Caco-2 (cell line): ENCODE measurements around the gene CHCHD6. TPM values are rescaled to one million over a fixed set of nuclear protein-coding genes. Genes with fewer than 3 reads are reported as not detected.

Experiments
- BruUV-seq: library from RNA; stranded (reverse); fragments of 400-500 nt; replicated peaks from 2 replicates; lab custom pipeline; 2021; lab: Mats Ljungman, UMichigan
- CTCF ChIA-PET: fragments of 300-600 bp; sonication (Branson Sonifier 250); formaldehyde crosslinking; loops from one replicate; lab custom pipeline; 2022; ENCODE audit warnings: antibody characterized with exemption; lab: Charles Lee
- POLR2A ChIA-PET: fragments of 300-600 bp; sonication (Branson Sonifier 250); formaldehyde crosslinking; loops from one replicate; lab custom pipeline; 2022; ENCODE audit warnings: antibody characterized with exemption; lab: Charles Lee
- DNase-seq, 2 experiments: peaks; one replicate each; pipeline versions ENCODE4 v3.0.0 to v3.0.0-alpha.2; 2020 to 2022
- H3K27me3 ChIP-seq: replicated peaks from 2 replicates; pipeline ENCODE4 v1.6.0; 2011; ENCODE audit warnings: low read length; ENCODE audit not compliant: control insufficient read depth, insufficient read depth
- H3K36me3 ChIP-seq: 2 replicates; pipeline ENCODE4 v1.5.1; 2011; ENCODE audit warnings: low read length; ENCODE audit not compliant: control insufficient read depth, insufficient read depth
- H3K4me1 ChIP-seq: fragments of 250-450 bp; sonication (Bioruptor Pico); 2 replicates; pipeline ENCODE4 v1.5.1; 2020; ENCODE audit warnings: mild to moderate bottlenecking
- H3K4me3 ChIP-seq: 2 replicates; pipeline ENCODE4 v1.5.1; 2011; ENCODE audit warnings: low read depth, mild to moderate bottlenecking, control low read depth, low read length
- H3K9me3 ChIP-seq: fragments of 250-450 bp; sonication (Bioruptor Pico); 2 replicates; pipeline ENCODE4 v1.5.1; 2020; ENCODE audit warnings: mild to moderate bottlenecking, moderate library complexity
- H3K27ac Mint-ChIP-seq: one replicate; pipeline ENCODE4 v1.8.0; 2022; ENCODE audit warnings: mixed read lengths; ENCODE audit not compliant: unreplicated experiment
- H3K27me3 Mint-ChIP-seq: one replicate; pipeline ENCODE4 v1.8.0; 2022; ENCODE audit warnings: mixed read lengths; ENCODE audit not compliant: insufficient read depth, unreplicated experiment
- H3K36me3 Mint-ChIP-seq: one replicate; pipeline ENCODE4 v1.8.0; 2022; ENCODE audit warnings: mild to moderate bottlenecking, mixed read lengths; ENCODE audit not compliant: insufficient read depth, unreplicated experiment
- H3K4me1 Mint-ChIP-seq: one replicate; pipeline ENCODE4 v1.8.0; 2022; ENCODE audit warnings: low read depth, mixed read lengths; ENCODE audit not compliant: unreplicated experiment
- H3K4me3 Mint-ChIP-seq: one replicate; pipeline ENCODE4 v1.8.0; 2022; ENCODE audit warnings: mild to moderate bottlenecking, moderate library complexity, mixed read lengths; ENCODE audit not compliant: unreplicated experiment
- H3K9me3 Mint-ChIP-seq: one replicate; pipeline ENCODE4 v1.8.0; 2022; ENCODE audit warnings: mixed read lengths; ENCODE audit not compliant: unreplicated experiment
- intact Hi-C: fragments of 100-400 bp; cut with micrococcal nuclease; formaldehyde crosslinking; loops from one replicate; pipeline ENCODE4 v1.10.0; 2022; ENCODE audit not compliant: unreplicated experiment
- total RNA-seq: library from RNA; stranded (reverse); gene quantifications from 2 replicates; pipeline ENCODE4 v1.2.3, GENCODE V29; 2022
- TF ChIP-seq, protein P1 (sequence below), 2 experiments: fragments of 200-600 bp in 1 of 2; IDR thresholded peaks; 1 replicate in 1 of 2; 2 replicates in 1 of 2; pipeline versions ENCODE4 v1.5.1 to v1.8.0; 2011 to 2022; ENCODE audit warnings: antibody characterized with exemption in 1 of 2, control low read depth in 1 of 2, inconsistent platforms in 1 of 2, low read depth in 1 of 2, low read length in 1 of 2, mild to moderate bottlenecking in 1 of 2, moderate library complexity in 1 of 2; ENCODE audit not compliant: insufficient read depth in 1 of 2, severe bottlenecking in 1 of 2, unreplicated experiment in 1 of 2

CHCHD6 gene
- total RNA-seq, 1 experiment from 2014 or later = 49.5 TPM

DNA sequence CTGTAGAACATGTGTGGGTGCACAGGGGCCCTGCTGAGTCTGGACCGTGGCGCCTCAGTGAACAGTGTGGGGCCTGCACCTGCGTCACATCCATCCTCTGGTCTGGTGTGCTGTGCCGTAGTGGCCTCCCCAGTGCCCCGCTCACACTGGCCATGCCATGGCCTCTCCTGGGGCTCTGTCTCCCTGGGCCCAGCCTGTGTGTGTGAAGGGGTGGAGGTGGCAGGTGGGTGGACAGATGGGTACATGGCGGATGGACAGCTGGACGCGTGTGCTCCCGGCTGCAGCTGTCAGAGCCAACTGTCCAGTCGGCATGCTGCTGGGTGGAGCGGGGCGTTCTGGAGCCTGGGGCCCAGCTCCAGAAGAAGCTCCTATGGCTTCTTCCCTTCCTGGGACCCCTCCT lies 296.7 kb downstream of the CHCHD6 start:
- no peaks in the 10 kb centered on the region for H3K4me1 ChIP-seq
- ChIA-PET POLR2A (no interaction called here), CTCF (no interaction called here)
- no peaks in the 10 kb centered on the region for H3K9me3 ChIP-seq
- no peak overlapping the region for H3K4me3 Mint-ChIP-seq
- no peaks in the 10 kb centered on the region for H3K27me3 ChIP-seq
- intact Hi-C loops = no loop called here
- TF ChIP-seq, protein P1, sequence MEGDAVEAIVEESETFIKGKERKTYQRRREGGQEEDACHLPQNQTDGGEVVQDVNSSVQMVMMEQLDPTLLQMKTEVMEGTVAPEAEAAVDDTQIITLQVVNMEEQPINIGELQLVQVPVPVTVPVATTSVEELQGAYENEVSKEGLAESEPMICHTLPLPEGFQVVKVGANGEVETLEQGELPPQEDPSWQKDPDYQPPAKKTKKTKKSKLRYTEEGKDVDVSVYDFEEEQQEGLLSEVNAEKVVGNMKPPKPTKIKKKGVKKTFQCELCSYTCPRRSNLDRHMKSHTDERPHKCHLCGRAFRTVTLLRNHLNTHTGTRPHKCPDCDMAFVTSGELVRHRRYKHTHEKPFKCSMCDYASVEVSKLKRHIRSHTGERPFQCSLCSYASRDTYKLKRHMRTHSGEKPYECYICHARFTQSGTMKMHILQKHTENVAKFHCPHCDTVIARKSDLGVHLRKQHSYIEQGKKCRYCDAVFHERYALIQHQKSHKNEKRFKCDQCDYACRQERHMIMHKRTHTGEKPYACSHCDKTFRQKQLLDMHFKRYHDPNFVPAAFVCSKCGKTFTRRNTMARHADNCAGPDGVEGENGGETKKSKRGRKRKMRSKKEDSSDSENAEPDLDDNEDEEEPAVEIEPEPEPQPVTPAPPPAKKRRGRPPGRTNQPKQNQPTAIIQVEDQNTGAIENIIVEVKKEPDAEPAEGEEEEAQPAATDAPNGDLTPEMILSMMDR (IDR thresholded peaks at IDR 0.05; ENCODE audit: insufficient read depth in 1 of 2, low read depth in 1 of 2, low read length in 1 of 2, severe bottlenecking in 1 of 2, unreplicated experiment in 1 of 2) = no peak
- no peaks in the 10 kb centered on the region for H3K4me1 Mint-ChIP-seq
- DNase-seq = no peak
- peaks cover 20% of the 10 kb centered on the region for H3K36me3 Mint-ChIP-seq
- no peak overlapping the region for H3K4me3 ChIP-seq
- no peaks in the 10 kb centered on the region for H3K27me3 Mint-ChIP-seq
- no TSS peak for BruUV-seq
- H3K36me3 ChIP-seq = no peaks in the 10 kb centered on the region; the same call in 1 of the 2 replicates
- H3K9me3 Mint-ChIP-seq = no peaks in the 10 kb centered on the region
- no peak overlapping the region for H3K27ac Mint-ChIP-seq

GRCh38 chr3:127001486-127002194 lies 297.6 kb downstream of the CHCHD6 start:
- H3K36me3 ChIP-seq = no peaks in the 10 kb centered on the region; the same call in 1 of the 2 replicates
- CTCF ChIA-PET = no interaction called here
- Mint-ChIP-seq H3K27ac (peak overlapping the region; percentile 50), H3K9me3 (no peaks in the 10 kb centered on the region), H3K4me3 (no peak overlapping the region), H3K27me3 (no peaks in the 10 kb centered on the region), H3K36me3 (peaks cover 22% of the 10 kb centered on the region), H3K4me1 (no peaks in the 10 kb centered on the region)
- no peaks in the 10 kb centered on the region for H3K27me3 ChIP-seq
- no peaks in the 10 kb centered on the region for H3K4me1 ChIP-seq
- no peak overlapping the region for H3K4me3 ChIP-seq
- TF ChIP-seq, protein P1 (IDR thresholded peaks at IDR 0.05; ENCODE audit: insufficient read depth in 1 of 2, low read depth in 1 of 2, low read length in 1 of 2, severe bottlenecking in 1 of 2, unreplicated experiment in 1 of 2) = no peak
- POLR2A ChIA-PET = no interaction called here
- intact Hi-C loops = no loop called here
- no TSS peak for BruUV-seq
- no peak for DNase-seq
- no peaks in the 10 kb centered on the region for H3K9me3 ChIP-seq

DNA sequence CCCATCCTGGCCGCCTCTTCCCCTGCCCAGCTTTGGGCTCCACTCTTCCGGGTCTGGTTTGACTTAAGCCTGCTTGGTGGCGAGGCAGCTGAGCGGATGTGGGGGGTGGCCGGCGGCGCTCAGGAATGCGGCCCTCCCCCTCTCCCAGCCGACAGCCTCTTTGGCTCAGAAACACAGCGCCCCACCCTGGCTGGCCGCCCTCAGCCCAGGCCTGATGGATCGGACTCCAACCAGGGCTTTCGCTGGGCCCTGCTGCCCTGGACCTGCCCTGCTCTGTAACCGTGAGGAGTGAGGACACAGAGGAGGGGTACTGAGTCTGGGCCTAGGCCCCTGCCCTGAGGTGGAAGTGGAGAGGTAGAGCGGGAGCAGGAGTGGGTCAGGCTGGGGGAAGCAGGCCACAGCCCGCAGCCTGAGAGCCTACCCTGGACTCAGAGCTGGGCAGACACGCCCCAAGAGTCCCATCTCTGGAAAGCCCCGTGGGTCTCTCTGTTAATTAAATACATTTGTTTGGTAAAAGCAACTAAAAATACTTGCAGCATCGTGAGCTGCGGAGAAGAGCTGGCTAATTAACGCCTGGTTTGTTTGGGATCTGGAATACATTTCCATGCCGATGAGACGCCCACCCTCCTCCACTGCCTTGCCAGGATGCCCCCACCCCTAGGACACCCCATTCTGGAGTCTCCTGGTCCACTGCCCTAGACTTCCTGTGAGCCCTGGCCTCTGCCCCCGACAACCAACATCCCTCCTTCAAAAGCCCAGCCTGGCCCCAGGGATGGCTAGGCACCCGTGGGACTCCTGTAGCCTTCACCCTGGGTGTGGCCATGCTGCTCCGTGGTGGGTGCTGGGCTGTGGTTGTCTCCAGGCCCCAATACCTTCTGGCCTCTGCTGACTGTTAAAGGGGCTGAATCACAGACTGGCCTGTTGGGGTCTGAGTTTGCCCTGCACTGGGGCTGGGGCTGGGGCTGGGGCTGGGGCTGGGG lies 298.4 kb downstream of the CHCHD6 start:
- TF ChIP-seq, protein P1 (IDR thresholded peaks at IDR 0.05; ENCODE audit: insufficient read depth in 1 of 2, low read depth in 1 of 2, low read length in 1 of 2, severe bottlenecking in 1 of 2, unreplicated experiment in 1 of 2) = peak in 1 of 2 experiments; percentile 9
- Histone ChIP-seq H3K9me3 (no peaks in the 10 kb centered on the region), H3K27me3 (no peaks in the 10 kb centered on the region), H3K4me3 (no peak overlapping the region), H3K36me3 (no peaks in the 10 kb centered on the region; the same call in 1 of the 2 replicates), H3K4me1 (no peaks in the 10 kb centered on the region)
- no peak overlapping the region for H3K4me3 Mint-ChIP-seq
- BruUV-seq = no TSS peak
- peak overlapping the region; percentile 50 for H3K27ac Mint-ChIP-seq
- H3K27me3 Mint-ChIP-seq = no peaks in the 10 kb centered on the region
- no peaks in the 10 kb centered on the region for H3K4me1 Mint-ChIP-seq
- DNase-seq = peak in 1 of 2 experiments; percentile 16
- H3K9me3 Mint-ChIP-seq = no peaks in the 10 kb centered on the region
- intact Hi-C loops = no loop called here
- POLR2A ChIA-PET = no interaction called here
- peaks cover 23% of the 10 kb centered on the region for H3K36me3 Mint-ChIP-seq
- CTCF ChIA-PET = no interaction called here
